Colon (tissue), 2 donors: Measurements from ENCODE around the gene ZNF300.
"Not testable (repeated sequence)": the region's sequence is repeated elsewhere in the genome, so short reads cannot be mapped to it uniquely, and the experiment has no call there.

Source experiments
- FAIRE-seq: peaks from 2 replicates; lab custom pipeline; 2012; peaks lifted over from hg19 to GRCh38; lab: Jason Lieb, UNC
- donor health status: control.
- donor health status: control.

ZNF300 gene

GRCh38 chr5:150904479-150905311 is at the start of gene ZNF300:
Gene ZNF300, minus strand, starts transcription at chr5:150904980. Its CDS starts 1,825 bp downstream, at chr5:150903155.
- FAIRE-seq = no peak

- FAIRE-seq = no peak
These were observed 43.8 kb upstream of the ZNF300 start for GRCh38 chr5:150948539-150948938.

GRCh38 chr5:150946351-150946905 is 41.6 kb upstream of the ZNF300 start:
- no peak for FAIRE-seq

- FAIRE-seq = no peak
These were observed 41.2 kb upstream of the ZNF300 start for GRCh38 chr5:150945947-150946346.

- FAIRE-seq = no peak
These were observed 40.7 kb upstream of the ZNF300 start for GRCh38 chr5:150945486-150945885.

GRCh38 chr5:150931368-150931965 is 26.7 kb upstream of the ZNF300 start:
- no peak for FAIRE-seq

GRCh38 chr5:150918613-150919012 is 13.8 kb upstream of the ZNF300 start:
- no peak for FAIRE-seq

- no peak for FAIRE-seq
These were observed 7.6 kb upstream of the ZNF300 start for GRCh38 chr5:150912312-150912814.

GRCh38 chr5:150905312-150905683 is 518 bp upstream of the ZNF300 start:
- FAIRE-seq = no peak

GRCh38 chr5:150901446-150901845 is 3.3 kb downstream of the ZNF300 start:
- no peak for FAIRE-seq

- no peak for FAIRE-seq
These were observed 9.1 kb downstream of the ZNF300 start for GRCh38 chr5:150895431-150896428.

- no peak for FAIRE-seq
These were observed 25.4 kb downstream of the ZNF300 start for GRCh38 chr5:150879358-150879757.

GRCh38 chr5:150862070-150862469 is 42.7 kb downstream of the ZNF300 start:
- FAIRE-seq = no peak

- FAIRE-seq = no peak
These were observed 44.4 kb downstream of the ZNF300 start for GRCh38 chr5:150860246-150860821.

- not testable (repeated sequence) for FAIRE-seq
These were observed 48.1 kb downstream of the ZNF300 start for GRCh38 chr5:150856700-150857099.

GRCh38 chr5:150853561-150853960 is 51.2 kb downstream of the ZNF300 start:
- no peak for FAIRE-seq

- FAIRE-seq = no peak
These were observed 53.7 kb downstream of the ZNF300 start for GRCh38 chr5:150851039-150851438.

- no peak for FAIRE-seq
These were observed 56.5 kb downstream of the ZNF300 start for GRCh38 chr5:150848271-150848670.

- no peak for FAIRE-seq
These were observed 57.5 kb downstream of the ZNF300 start for GRCh38 chr5:150847334-150847695.

GRCh38 chr5:150846654-150847333 is 58.0 kb downstream of the ZNF300 start:
- FAIRE-seq = no peak

- not testable (repeated sequence) for FAIRE-seq
These were observed 58.5 kb downstream of the ZNF300 start, which contains the start of gene IRGM for GRCh38 chr5:150846308-150846653. Gene IRGM, plus strand, starts transcription at chr5:150846521. Its CDS starts 1,603 bp downstream, at chr5:150848124.
